ENCODE data around the gene WBP11. TPM values are rescaled to one million over a fixed set of nuclear protein-coding genes. Genes with fewer than 3 reads are reported as not detected.

WBP11 gene
- total and polyA plus RNA-seq, 4 donors = 9.9 to 16.6 (median 12.2) TPM

- no peaks in the 10 kb centered on the region for H3K36me3 ChIP-seq (ENCODE audit: control insufficient read depth in 4 of 4, insufficient read depth in 3 of 4, low read depth in 1 of 4, low read length in 3 of 4)
- no peaks in the 10 kb centered on the region for H3K27me3 ChIP-seq (ENCODE audit: control insufficient read depth in 4 of 4, insufficient read depth in 4 of 4, low read length in 3 of 4)
- no peak overlapping the region for H3K9ac ChIP-seq (ENCODE audit: low read depth in 1 of 2, low read length in 2 of 2)
- TF ChIP-seq EGR1 (IDR thresholded peaks at IDR 0.05; ENCODE audit: low read depth in 2 of 2) (no peak), REST (IDR thresholded peaks at IDR 0.05) (no peak), HNF4G (IDR thresholded peaks at IDR 0.05) (no peak), NR2F2 (IDR thresholded peaks at IDR 0.05) (no peak), FOXA2 (IDR thresholded peaks at IDR 0.05) (no peak), TAF1 (conservative IDR thresholded peaks at IDR 0.05) (no peak)
- H3K27ac ChIP-seq (ENCODE audit: low read depth in 1 of 2, low read length in 2 of 2) = no peak overlapping the region
- no peak overlapping the region for H3K4me3 ChIP-seq (ENCODE audit: low read depth in 1 of 3, low read length in 3 of 3)
- no peaks in the 10 kb centered on the region for H3K9me3 ChIP-seq (ENCODE audit: control insufficient read depth in 4 of 4, low read length in 3 of 4)
- DNase-seq (ENCODE audit: low spot score) = no peak
- H3K4me1 ChIP-seq (ENCODE audit: control insufficient read depth in 4 of 4, insufficient read depth in 4 of 4, low read length in 3 of 4) = no peaks in the 10 kb centered on the region
Measured at GRCh38 chr12:14852880-14853279, 49.6 kb upstream of the WBP11 start.

- no peaks in the 10 kb centered on the region for H3K27me3 ChIP-seq (ENCODE audit: control insufficient read depth in 4 of 4, insufficient read depth in 4 of 4, low read length in 3 of 4)
- no peaks in the 10 kb centered on the region for H3K4me1 ChIP-seq (ENCODE audit: control insufficient read depth in 4 of 4, insufficient read depth in 4 of 4, low read length in 3 of 4)
- no peak overlapping the region for H3K9ac ChIP-seq (ENCODE audit: low read depth in 1 of 2, low read length in 2 of 2)
- H3K36me3 ChIP-seq (ENCODE audit: control insufficient read depth in 4 of 4, insufficient read depth in 3 of 4, low read depth in 1 of 4, low read length in 3 of 4) = no peaks in the 10 kb centered on the region
- no peaks in the 10 kb centered on the region for H3K9me3 ChIP-seq (ENCODE audit: control insufficient read depth in 4 of 4, low read length in 3 of 4)
- no peak overlapping the region for H3K4me3 ChIP-seq (ENCODE audit: low read depth in 1 of 3, low read length in 3 of 3)
- no peak overlapping the region for H3K27ac ChIP-seq (ENCODE audit: low read depth in 1 of 2, low read length in 2 of 2)
- no peak for TF ChIP-seq TAF1 (conservative IDR thresholded peaks at IDR 0.05)
- TF ChIP-seq FOXA1 (IDR thresholded peaks at IDR 0.05) = no peak
- no peak for TF ChIP-seq MAX (IDR thresholded peaks at IDR 0.05)
- TF ChIP-seq HNF4A (conservative IDR thresholded peaks at IDR 0.05) = no peak
- no peak for TF ChIP-seq RAD21 (IDR thresholded peaks at IDR 0.05)
- no peak for TF ChIP-seq SP1 (IDR thresholded peaks at IDR 0.05)
- no peak for TF ChIP-seq EGR1 (IDR thresholded peaks at IDR 0.05; ENCODE audit: low read depth in 2 of 2)
- TF ChIP-seq ZBTB33 (IDR thresholded peaks at IDR 0.05) = no peak
- TF ChIP-seq CTCF (IDR thresholded peaks at IDR 0.05; ENCODE audit: low read depth, low read length, missing input control) = no peak
- no peak for TF ChIP-seq REST (IDR thresholded peaks at IDR 0.05)
- no peak for TF ChIP-seq YY1 (IDR thresholded peaks at IDR 0.05)
- WGBS = 49% methylated on average over 1 of the region's 1 CpG
- DNase-seq (ENCODE audit: low spot score) = no peak
Measured at GRCh38 chr12:14850929-14851663, 47.8 kb upstream of the WBP11 start.
